ENCODE data around the gene FSTL5. TPM values are rescaled to one million over a fixed set of nuclear protein-coding genes. Genes with fewer than 3 reads are reported as not detected.

FSTL5 gene
- total and polyA plus RNA-seq, 2 donors (not counting 3 experiments of a cell fraction or from before 2014, with no cell fraction given): 1.3 to 1.9 TPM

DNA sequence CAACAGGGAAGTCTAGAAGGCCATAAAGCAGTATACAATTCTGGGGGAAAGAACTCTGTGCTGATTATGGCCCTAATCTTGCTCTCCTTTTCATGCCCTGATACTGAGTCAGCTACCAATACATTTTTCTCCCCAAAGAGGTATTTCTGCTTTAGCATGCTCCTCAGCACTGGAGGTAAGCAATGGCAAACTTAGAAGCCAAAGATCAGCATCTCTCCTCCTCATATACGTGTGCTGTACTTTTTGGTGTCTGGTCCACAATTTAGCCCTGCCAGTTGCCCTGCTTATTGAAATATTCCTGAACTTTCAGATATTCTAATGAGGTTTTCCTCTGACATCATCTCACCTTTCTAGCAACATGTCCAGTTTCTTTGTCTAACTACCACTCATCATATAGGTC lies 226.2 kb downstream of the FSTL5 start:
- Histone ChIP-seq H3K9me3 (replicated peaks; ENCODE audit: control insufficient read depth, insufficient read depth, low read length) (no peaks in the 10 kb centered on the region), H3K4me3 (replicated peaks in 1 of 3; ENCODE audit: insufficient read depth in 1 of 3, low read depth in 1 of 3, low read length in 3 of 3) (no peak overlapping the region), H3K79me2 (ENCODE audit: control insufficient read depth, insufficient read depth, low read length) (no peaks in the 10 kb centered on the region), H3K4me2 (ENCODE audit: insufficient read depth, low read length) (no peak overlapping the region), H4K20me1 (replicated peaks; ENCODE audit: control insufficient read depth, extremely low read depth, insufficient read depth, low read length) (no peaks in the 10 kb centered on the region), H3K9me1 (replicated peaks; ENCODE audit: control insufficient read depth, extremely low read depth, insufficient read depth, low read length) (no peaks in the 10 kb centered on the region), H3K9ac (replicated peaks; ENCODE audit: extremely low read depth, insufficient read depth, low read length) (peak overlapping the region; percentile 4), H3K4me1 (ENCODE audit: control insufficient read depth, extremely low read depth, insufficient read depth, low read length) (peaks cover 37% of the 10 kb centered on the region), H3K27ac (ENCODE audit: insufficient read depth, low read depth, low read length) (peak overlapping the region; percentile 74), H3K36me3 (ENCODE audit: control insufficient read depth in 2 of 2, extremely low read depth in 1 of 2, insufficient read depth in 2 of 2, low read length in 2 of 2) (no peaks in the 10 kb centered on the region), H2AFZ (ENCODE audit: low read depth, low read length) (peak overlapping the region; percentile 6), H3K27me3 (ENCODE audit: control insufficient read depth in 2 of 2, insufficient read depth in 2 of 2, low read length in 2 of 2) (no peaks in the 10 kb centered on the region)
- TSS peak; percentile 92 for BruUV-seq (replicated peaks)
- dilution Hi-C loops (cut with MboI; ENCODE audit: extremely low pct_ligation_motif_present, low sequenced_read_pairs) (no loop called here), intact Hi-C loops (cut with micrococcal nuclease) (loop anchor here (1.0 kb wide), 3 partner anchors 227 to 371 kb away; no protein-coding TSS in a partner anchor)
- POLR2A ChIA-PET: no interaction called here
- TF ChIP-seq CTCF (IDR thresholded peaks at IDR 0.05; ENCODE audit: extremely low read depth in 1 of 2, insufficient read depth in 1 of 2, low read depth in 1 of 2, low read length in 2 of 2) (no peak), POLR2A (IDR thresholded peaks at IDR 0.05; ENCODE audit: low read depth, low read length) (peak; percentile 47)
- FAIRE-seq: no peak
- DNase-seq (ENCODE audit: low read depth, low spot score): no peak
- CTCF ChIA-PET: no interaction called here

GRCh38 chr4:161936625-161937550 lies 226.9 kb downstream of the FSTL5 start:
- Histone ChIP-seq H3K9ac (replicated peaks; ENCODE audit: extremely low read depth, insufficient read depth, low read length) (peak overlapping the region; percentile 51), H3K4me1 (ENCODE audit: control insufficient read depth, extremely low read depth, insufficient read depth, low read length) (peaks cover 37% of the 10 kb centered on the region), H3K79me2 (ENCODE audit: control insufficient read depth, insufficient read depth, low read length) (no peaks in the 10 kb centered on the region), H3K27me3 (ENCODE audit: control insufficient read depth in 2 of 2, insufficient read depth in 2 of 2, low read length in 2 of 2) (no peaks in the 10 kb centered on the region), H3K9me3 (replicated peaks; ENCODE audit: control insufficient read depth, insufficient read depth, low read length) (no peaks in the 10 kb centered on the region), H4K20me1 (replicated peaks; ENCODE audit: control insufficient read depth, extremely low read depth, insufficient read depth, low read length) (no peaks in the 10 kb centered on the region), H3K27ac (ENCODE audit: insufficient read depth, low read depth, low read length) (peak overlapping the region; percentile 74), H3K4me2 (ENCODE audit: insufficient read depth, low read length) (peak overlapping the region; percentile 58), H3K9me1 (replicated peaks; ENCODE audit: control insufficient read depth, extremely low read depth, insufficient read depth, low read length) (no peaks in the 10 kb centered on the region), H2AFZ (ENCODE audit: low read depth, low read length) (peak overlapping the region; percentile 34), H3K36me3 (ENCODE audit: control insufficient read depth in 2 of 2, extremely low read depth in 1 of 2, insufficient read depth in 2 of 2, low read length in 2 of 2) (no peaks in the 10 kb centered on the region), H3K4me3 (replicated peaks in 1 of 3; ENCODE audit: insufficient read depth in 1 of 3, low read depth in 1 of 3, low read length in 3 of 3) (no peak overlapping the region)
- FAIRE-seq (no peak), DNase-seq (ENCODE audit: low read depth, low spot score) (peak; percentile 91)
- intact Hi-C loops (cut with micrococcal nuclease): loop anchor here (1.0 kb wide), 4 partner anchors 227 to 371 kb away; no protein-coding TSS in a partner anchor
- ChIA-PET CTCF (interaction anchor here (0.9 to 2.1 kb wide), 6 partner anchors 15 to 372 kb away, joined by 3 to 7 read pairs (median 4); partner anchors contain the start of gene FSTL5), POLR2A (interaction anchor here (1.2 kb wide), 1 partner anchor 257 kb away, joined by 5 read pairs; no protein-coding TSS in a partner anchor)
- TF ChIP-seq GATA2 (IDR thresholded peaks at IDR 0.05; ENCODE audit: insufficient read depth, insufficient read length, low read depth, low read length) (peak; percentile 90), MYC (IDR thresholded peaks at IDR 0.05; ENCODE audit: low read depth, low read length) (no peak), FOS (IDR thresholded peaks at IDR 0.05; ENCODE audit: borderline replicate concordance, insufficient read depth, low read length) (peak; percentile 90), EZH2 (IDR thresholded peaks at IDR 0.05; ENCODE audit: borderline replicate concordance, low read depth, low read length, severe bottlenecking) (no peak), JUN (IDR thresholded peaks at IDR 0.05; ENCODE audit: borderline replicate concordance, insufficient read depth, insufficient read length, low read depth) (peak; percentile 70), MAX (IDR thresholded peaks at IDR 0.05; ENCODE audit: insufficient read depth, insufficient read length) (no peak), CTCF (IDR thresholded peaks at IDR 0.05; ENCODE audit: extremely low read depth in 1 of 2, insufficient read depth in 1 of 2, low read depth in 1 of 2, low read length in 2 of 2) (no peak), POLR2AphosphoS5 (IDR thresholded peaks at IDR 0.05; ENCODE audit: insufficient read depth, low read depth, low read length) (no peak), POLR2A (IDR thresholded peaks at IDR 0.05; ENCODE audit: low read depth, low read length) (no peak)
- dilution Hi-C loops (cut with MboI; ENCODE audit: extremely low pct_ligation_motif_present, low sequenced_read_pairs): no loop called here
- no TSS peak for BruUV-seq (replicated peaks)

Data from endothelial cell of umbilical vein (primary cell).